GM18507 (cell line): Measurements from ENCODE around the gene CTNNA2.
"Not testable (repeated sequence)": the region's sequence is repeated elsewhere in the genome, so short reads cannot be mapped to it uniquely, and the experiment has no call there.

Source experiments
- DNase-seq: peaks from one replicate; pipeline ENCODE4 v3.0.0; 2011; ENCODE audit warnings: low read depth; ENCODE audit not compliant: insufficient read length; ENCODE audit errors: extremely low spot score
- FAIRE-seq: peaks from 2 replicates; lab custom pipeline; 2011; peaks lifted over from hg19 to GRCh38; lab: Jason Lieb, UNC

The CTNNA2 gene

GRCh38 chr2:80199504-80199903 is 686.7 kb downstream of the CTNNA2 start:
- no peak for FAIRE-seq
- DNase-seq = no peak

GRCh38 chr2:80203929-80204328 is 691.1 kb downstream of the CTNNA2 start:
- not testable (repeated sequence) for DNase-seq, FAIRE-seq

- DNase-seq (no peak), FAIRE-seq (no peak)
Measured at GRCh38 chr2:80205498-80205897, 692.6 kb downstream of the CTNNA2 start.

- FAIRE-seq = no peak
- no peak for DNase-seq
Measured at GRCh38 chr2:80209458-80209857, 696.6 kb downstream of the CTNNA2 start.

- FAIRE-seq = no peak
Measured at GRCh38 chr2:80217446-80217845, 704.6 kb downstream of the CTNNA2 start.

GRCh38 chr2:80222644-80223043 is 709.8 kb downstream of the CTNNA2 start:
- DNase-seq (no peak), FAIRE-seq (no peak)

More at GRCh38 chr2:80217446-80217845, 704.6 kb downstream of the CTNNA2 start:
- DNase-seq = no peak

- FAIRE-seq = no peak
- DNase-seq = no peak
Measured at GRCh38 chr2:80231421-80231820, 718.6 kb downstream of the CTNNA2 start.

- FAIRE-seq = no peak
- no peak for DNase-seq
Measured at GRCh38 chr2:80233333-80233732, 720.5 kb downstream of the CTNNA2 start.

GRCh38 chr2:80238692-80239469 is 726.0 kb downstream of the CTNNA2 start:
- no peak for FAIRE-seq

GRCh38 chr2:80242355-80242910 is 729.6 kb downstream of the CTNNA2 start:
- DNase-seq = no peak
- no peak for FAIRE-seq

More at GRCh38 chr2:80238692-80239469, 726.0 kb downstream of the CTNNA2 start:
- no peak for DNase-seq

- no peak for DNase-seq
- no peak for FAIRE-seq
Measured at GRCh38 chr2:80244905-80245584, 732.2 kb downstream of the CTNNA2 start.

GRCh38 chr2:80246534-80246933 is 733.7 kb downstream of the CTNNA2 start:
- FAIRE-seq (no peak), DNase-seq (no peak)

GRCh38 chr2:80247339-80247738 is 734.5 kb downstream of the CTNNA2 start:
- DNase-seq = no peak
- no peak for FAIRE-seq

- no peak for FAIRE-seq
- no peak for DNase-seq
Measured at GRCh38 chr2:80248146-80248545, 735.3 kb downstream of the CTNNA2 start.

GRCh38 chr2:80252294-80252986 is 739.6 kb downstream of the CTNNA2 start:
- DNase-seq = no peak
- FAIRE-seq = no peak

- FAIRE-seq = no peak
- DNase-seq = no peak
Measured at GRCh38 chr2:80255918-80256781, 743.3 kb downstream of the CTNNA2 start.

- no peak for DNase-seq
- FAIRE-seq = no peak
Measured at GRCh38 chr2:80256782-80257167, 743.9 kb downstream of the CTNNA2 start.

- DNase-seq (no peak), FAIRE-seq (no peak)
Measured at GRCh38 chr2:80257450-80257849, 744.6 kb downstream of the CTNNA2 start.

GRCh38 chr2:80258341-80258740 is 745.5 kb downstream of the CTNNA2 start:
- DNase-seq (no peak), FAIRE-seq (no peak)
